Posterior vena cava (tissue), 2 donors: ENCODE data around the gene KRTAP10-7. TPM values are rescaled to one million over a fixed set of nuclear protein-coding genes. Genes with fewer than 3 reads are reported as not detected.
"Not testable (repeated sequence)": the region's sequence is repeated elsewhere in the genome, so short reads cannot be mapped to it uniquely, and the experiment has no call there.

ENCODE experiments used
- DNase-seq: peaks from one replicate; pipeline ENCODE4 v3.0.0-alpha.2; 2020; ENCODE audit warnings: low spot score
- intact Hi-C, 2 donors: fragments of 100-400 bp; cut with DNase I; formaldehyde crosslinking; loops; one replicate each; pipeline versions ENCODE4 v1.14.1 to v1.14.2; 2022 to 2023
- total RNA-seq, 2 donors: library from RNA; stranded (reverse); fragmentation: NEBNext Ultra II Directional; extraction: Animal tissue kit (Norgen Biotek cat#: 25700); gene quantifications; one replicate each; pipeline ENCODE4 v1.2.1, GENCODE V29; 2021
- donor health status: DM: yes; HTN: yes; CAD: no.
- donor health status: DM: yes; HTN: yes; CAD: no.

Gene KRTAP10-7
- total RNA-seq, 2 donors from 2014 or later = not detected

GRCh38 chr21:44569861-44570517, 30.4 kb upstream of the KRTAP10-7 start:
- intact Hi-C loops = no loop called here
- DNase-seq = peak; percentile 61

GRCh38 chr21:44571296-44571695, 29.1 kb upstream of the KRTAP10-7 start:
- intact Hi-C loops = no loop called here
- no peak for DNase-seq

- intact Hi-C loops = no loop called here
- DNase-seq = peak; percentile 55
These were observed 28.3 kb upstream of the KRTAP10-7 start for GRCh38 chr21:44571844-44572782.

GRCh38 chr21:44572959-44573583, 27.3 kb upstream of the KRTAP10-7 start:
- DNase-seq = peak; percentile 46
- intact Hi-C loops = no loop called here

GRCh38 chr21:44573630-44574456, 26.6 kb upstream of the KRTAP10-7 start, which contains the start of gene KRTAP10-4:
Gene KRTAP10-4, plus strand, starts transcription at chr21:44573729. Its CDS starts 30 bp downstream, at chr21:44573759.
- intact Hi-C loops = not testable (repeated sequence)
- peak; percentile 79 for DNase-seq

- DNase-seq = peak; percentile 74
- intact Hi-C loops = no loop called here
These were observed 25.7 kb upstream of the KRTAP10-7 start for GRCh38 chr21:44574457-44575306.

GRCh38 chr21:44575307-44576024, 24.9 kb upstream of the KRTAP10-7 start:
- intact Hi-C loops = no loop called here
- peak; percentile 52 for DNase-seq

GRCh38 chr21:44576025-44576420, 24.4 kb upstream of the KRTAP10-7 start:
- intact Hi-C loops = no loop called here
- DNase-seq = peak; percentile 43

GRCh38 chr21:44578371-44579055, 21.9 kb upstream of the KRTAP10-7 start:
- peak; percentile 68 for DNase-seq
- intact Hi-C loops = no loop called here

- intact Hi-C loops = no loop called here
- peak; percentile 55 for DNase-seq
These were observed 21.2 kb upstream of the KRTAP10-7 start for GRCh38 chr21:44579056-44579832.

- no peak for DNase-seq
These were observed 20.6 kb upstream of the KRTAP10-7 start for GRCh38 chr21:44579833-44580144.

GRCh38 chr21:44580231-44580821, 20.1 kb upstream of the KRTAP10-7 start, which contains the start of gene KRTAP10-5:
Gene KRTAP10-5, minus strand, starts transcription at chr21:44580604. Its CDS starts 26 bp downstream, at chr21:44580578.
- peak; percentile 49 for DNase-seq
- intact Hi-C loops = not testable (repeated sequence)

More at GRCh38 chr21:44579833-44580144, 20.6 kb upstream of the KRTAP10-7 start:
- intact Hi-C loops = no loop called here

- DNase-seq = no peak
- intact Hi-C loops = no loop called here
These were observed 19.2 kb upstream of the KRTAP10-7 start for GRCh38 chr21:44581158-44581557.

- DNase-seq = peak; percentile 51
These were observed 18.3 kb upstream of the KRTAP10-7 start for GRCh38 chr21:44582055-44582454.

GRCh38 chr21:44583089-44583799, 17.2 kb upstream of the KRTAP10-7 start:
- peak; percentile 26 for DNase-seq
- intact Hi-C loops = no loop called here

More at GRCh38 chr21:44582055-44582454, 18.3 kb upstream of the KRTAP10-7 start:
- intact Hi-C loops = no loop called here
